GM19395 (cell line): Measurements from ENCODE around the gene HIPK2.

Source experiments
- ATAC-seq: cut with Tn5 transposase; IDR thresholded peaks from one replicate; pipeline ENCODE4 v1.9.1; 2021; ENCODE audit warnings: mild to moderate bottlenecking, moderate library complexity; ENCODE audit not compliant: unreplicated experiment

The HIPK2 gene

GRCh38 chr7:139753081-139753692 is 24.6 kb downstream of the HIPK2 start:
- ATAC-seq, result no peak

- no peak for ATAC-seq
These were observed 25.2 kb downstream of the HIPK2 start for GRCh38 chr7:139752604-139753003.

DNA sequence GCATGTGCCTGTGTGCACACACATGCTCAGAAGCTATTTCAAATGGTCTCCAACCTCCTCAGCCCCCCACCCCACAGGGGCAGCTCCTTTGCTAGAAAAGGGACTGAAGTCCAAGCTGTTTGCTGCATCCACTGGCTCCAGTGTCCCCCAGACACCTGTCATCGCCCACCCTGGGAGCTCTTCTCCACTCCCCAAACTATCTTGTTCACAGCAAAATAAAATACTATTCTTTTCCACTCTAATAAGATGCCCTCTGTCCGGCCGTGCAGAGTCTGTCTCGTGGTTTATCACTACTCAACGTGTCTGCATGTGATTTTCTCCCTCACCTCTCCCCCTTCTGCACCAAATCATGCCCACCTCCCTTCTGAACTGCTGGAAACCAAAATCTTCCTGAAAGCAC is 25.6 kb downstream of the HIPK2 start:
- no peak for ATAC-seq

GRCh38 chr7:139750459-139751095 is 27.2 kb downstream of the HIPK2 start:
- ATAC-seq, result no peak

GRCh38 chr7:139749545-139749944 is 28.3 kb downstream of the HIPK2 start:
- no peak for ATAC-seq

- no peak for ATAC-seq
These were observed 28.9 kb downstream of the HIPK2 start for GRCh38 chr7:139748941-139749340.

- no peak for ATAC-seq
These were observed 29.4 kb downstream of the HIPK2 start for GRCh38 chr7:139748373-139748765.

DNA sequence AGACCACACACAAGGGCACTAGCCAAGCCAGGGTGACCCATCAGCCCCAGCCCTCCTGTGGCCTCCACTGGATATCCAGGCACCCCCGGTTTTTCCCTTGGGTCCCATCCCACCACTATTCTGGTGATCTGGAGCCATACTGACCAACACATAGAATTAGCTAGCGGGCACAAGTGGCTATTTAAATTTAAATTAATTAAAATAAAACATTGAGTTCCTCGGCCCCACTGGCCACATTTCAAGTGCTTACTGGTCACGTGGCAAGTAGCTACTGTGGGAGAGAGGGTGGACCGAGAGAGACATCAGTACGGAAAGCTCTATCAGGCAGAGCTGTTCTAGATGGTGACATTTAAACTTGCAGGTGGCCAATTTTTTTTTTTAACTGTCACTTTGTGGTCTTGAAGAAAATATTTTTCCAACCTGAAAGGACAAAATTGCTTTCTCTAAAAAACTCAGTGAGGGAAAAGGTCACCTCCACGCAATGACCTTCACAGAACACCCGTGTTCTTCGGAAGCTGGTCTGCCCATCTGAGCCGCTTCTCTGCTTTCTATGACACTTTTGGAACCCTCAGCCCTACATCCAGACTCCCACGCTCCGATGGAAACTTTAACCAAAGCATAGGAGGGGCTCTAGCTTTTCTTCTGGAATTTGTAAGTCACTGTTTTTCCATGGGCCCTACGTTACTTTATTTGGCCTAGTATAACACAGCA is 30.0 kb downstream of the HIPK2 start:
- no peak for ATAC-seq

- ATAC-seq, result no peak
These were observed 31.1 kb downstream of the HIPK2 start for GRCh38 chr7:139746652-139747051.

GRCh38 chr7:139745678-139746143 is 32.1 kb downstream of the HIPK2 start:
- ATAC-seq, result no peak

- ATAC-seq, result no peak
These were observed 32.8 kb downstream of the HIPK2 start for GRCh38 chr7:139744768-139745677.

GRCh38 chr7:139743967-139744767 is 33.6 kb downstream of the HIPK2 start:
- ATAC-seq, result no peak

DNA sequence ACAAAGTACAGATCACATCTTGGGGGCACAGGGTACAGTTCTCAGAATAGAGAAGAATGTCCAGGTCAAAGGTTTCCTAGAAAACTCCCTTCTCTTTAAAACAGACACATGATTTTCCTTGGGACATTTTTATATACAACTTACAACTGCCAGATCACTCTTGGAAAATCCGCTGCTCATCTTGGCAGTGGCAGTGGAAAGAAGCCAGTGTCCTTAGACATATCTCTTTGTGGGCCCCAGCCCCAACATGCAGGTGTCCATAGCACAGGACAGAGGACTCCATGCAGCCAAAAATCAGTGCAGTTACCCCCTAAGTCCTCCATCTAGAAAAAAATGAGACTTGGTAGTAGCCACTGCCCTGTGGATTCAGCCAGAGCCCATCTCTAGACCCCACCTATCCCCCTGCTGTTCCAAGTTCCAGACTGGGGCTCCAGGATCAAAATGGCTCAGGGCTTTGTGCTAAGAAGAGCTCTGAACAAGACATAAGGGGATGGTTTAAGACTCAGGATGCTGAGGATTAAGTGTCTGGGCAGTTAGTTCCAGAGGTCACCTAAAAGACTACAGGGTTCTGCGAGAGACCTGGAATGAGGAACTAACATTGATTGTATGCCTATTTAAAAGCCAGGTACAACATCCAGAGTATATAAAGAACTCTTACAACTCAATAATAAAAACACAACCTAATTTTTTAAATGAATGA is 34.4 kb downstream of the HIPK2 start:
- no peak for ATAC-seq

DNA sequence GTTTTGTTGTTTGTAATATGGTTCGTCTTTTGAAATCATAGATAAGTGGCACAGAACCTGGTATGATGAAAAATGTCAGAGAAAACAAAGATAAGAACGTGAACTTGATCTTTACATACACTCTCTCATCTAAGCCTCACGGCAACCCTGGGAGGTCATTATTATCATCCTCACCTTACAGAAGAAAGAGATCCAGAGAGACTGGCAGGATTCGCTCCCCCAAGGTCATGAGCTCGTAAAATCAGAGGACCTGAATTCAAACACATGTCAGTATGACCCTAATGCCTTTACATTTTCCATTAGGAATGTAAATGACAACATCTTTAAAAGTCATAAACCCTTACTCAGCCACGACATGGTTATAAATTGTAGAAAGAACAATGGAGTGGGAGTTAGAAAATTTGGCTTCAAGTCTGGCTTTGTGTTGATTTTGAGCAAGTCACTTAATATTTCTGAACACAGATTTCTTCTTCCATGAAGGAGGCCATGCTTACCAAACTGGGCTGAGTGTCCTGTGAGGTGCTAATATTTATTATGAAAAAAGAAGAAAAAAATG is 35.9 kb downstream of the HIPK2 start:
- ATAC-seq, result no peak

DNA sequence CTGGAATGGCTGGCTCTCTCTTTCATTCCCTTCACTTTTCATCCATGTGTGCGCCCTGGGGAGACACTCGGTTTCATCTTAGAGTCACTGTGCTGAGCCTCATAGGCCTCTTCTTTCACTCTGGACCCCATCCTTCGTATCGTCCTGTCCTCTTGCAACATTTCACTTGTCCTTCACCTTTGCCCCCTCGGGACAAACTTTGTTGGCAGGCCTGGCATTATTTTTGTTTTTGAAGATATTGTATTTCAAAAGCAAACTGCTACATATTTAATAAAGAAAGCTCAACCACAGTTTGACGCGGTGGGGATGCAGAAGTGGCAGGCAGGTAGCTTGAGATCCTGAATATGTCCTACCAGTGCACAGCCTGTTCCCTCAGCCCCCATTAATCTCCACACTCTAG is 36.6 kb downstream of the HIPK2 start:
- ATAC-seq, result no peak

DNA sequence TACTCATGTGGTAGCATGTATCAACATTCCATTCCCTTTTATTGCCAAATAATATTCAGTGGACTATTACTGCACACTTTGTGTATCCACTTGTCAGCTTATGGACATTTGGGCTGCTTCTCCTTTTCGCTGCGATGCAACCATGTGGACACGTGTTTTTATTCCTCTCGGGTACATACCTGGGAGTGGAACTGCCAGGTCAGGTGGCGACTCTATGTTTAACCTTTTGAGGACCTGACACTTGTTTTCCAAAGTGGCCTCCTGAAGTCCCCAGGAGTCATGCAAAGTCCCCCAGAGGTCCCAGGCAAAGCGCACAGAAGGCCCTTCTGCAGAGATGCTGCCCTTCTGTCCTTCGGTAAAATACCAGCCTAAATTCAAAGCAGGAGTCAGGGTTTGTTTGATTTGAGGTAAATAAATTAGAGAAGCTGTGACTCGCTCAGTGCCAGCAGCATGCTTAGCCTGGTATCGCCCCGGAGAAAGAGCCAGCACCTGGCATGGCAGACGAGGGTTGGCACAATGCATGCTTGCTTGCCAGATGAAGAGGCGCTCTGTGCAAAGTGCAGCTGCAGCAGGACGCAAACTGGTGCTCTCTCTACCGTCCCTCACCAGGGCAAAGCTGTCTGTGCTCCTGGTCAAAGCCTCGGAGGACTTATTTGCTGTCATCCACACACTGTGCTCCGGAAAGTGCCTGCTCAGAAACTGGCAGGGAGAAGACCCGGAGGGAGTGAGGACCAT is 37.8 kb downstream of the HIPK2 start:
- ATAC-seq, result no peak

DNA sequence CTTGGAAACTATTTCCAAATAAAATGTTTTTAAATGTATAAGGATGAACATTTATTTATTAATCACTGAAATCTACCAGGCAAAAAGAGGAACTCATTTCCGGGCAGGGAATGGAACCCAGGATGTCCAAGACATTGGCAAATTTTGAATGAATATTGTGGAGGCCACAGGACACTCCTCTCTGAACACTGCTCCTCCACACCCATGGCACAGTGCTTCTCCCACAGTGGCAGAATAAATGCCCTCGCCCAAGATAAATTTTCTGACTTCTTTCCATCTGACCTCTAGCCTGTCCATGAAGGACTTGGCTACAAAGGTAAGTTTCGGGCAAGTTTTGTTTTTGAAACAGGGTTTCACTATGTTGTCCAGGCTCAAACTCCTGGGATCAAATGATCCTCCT is 39.0 kb downstream of the HIPK2 start:
- no peak for ATAC-seq

DNA sequence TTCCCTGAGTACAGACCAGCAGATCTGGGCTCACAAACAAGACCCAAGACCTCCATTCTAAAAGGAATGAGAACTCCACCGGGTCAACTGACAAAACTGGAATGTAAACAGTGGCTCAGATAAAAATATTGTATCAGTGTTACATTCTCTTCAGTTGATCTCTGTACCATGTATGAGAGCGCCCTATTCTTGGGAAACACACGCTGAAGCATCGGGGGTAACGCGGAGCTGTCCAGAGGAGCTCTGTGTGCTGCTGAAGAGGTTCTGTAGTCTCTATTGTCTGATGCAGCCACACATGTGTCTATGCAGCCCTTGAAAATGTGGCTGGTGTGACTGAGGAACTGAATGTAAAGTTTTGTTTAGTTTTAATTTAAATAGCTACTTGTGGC is 39.7 kb downstream of the HIPK2 start:
- ATAC-seq, result no peak
